ENCODE measurements around the gene FFAR4.

GRCh38 chr10:93579985-93580711, 13.7 kb downstream of the FFAR4 start:
- TF ChIP-seq, protein P1, sequence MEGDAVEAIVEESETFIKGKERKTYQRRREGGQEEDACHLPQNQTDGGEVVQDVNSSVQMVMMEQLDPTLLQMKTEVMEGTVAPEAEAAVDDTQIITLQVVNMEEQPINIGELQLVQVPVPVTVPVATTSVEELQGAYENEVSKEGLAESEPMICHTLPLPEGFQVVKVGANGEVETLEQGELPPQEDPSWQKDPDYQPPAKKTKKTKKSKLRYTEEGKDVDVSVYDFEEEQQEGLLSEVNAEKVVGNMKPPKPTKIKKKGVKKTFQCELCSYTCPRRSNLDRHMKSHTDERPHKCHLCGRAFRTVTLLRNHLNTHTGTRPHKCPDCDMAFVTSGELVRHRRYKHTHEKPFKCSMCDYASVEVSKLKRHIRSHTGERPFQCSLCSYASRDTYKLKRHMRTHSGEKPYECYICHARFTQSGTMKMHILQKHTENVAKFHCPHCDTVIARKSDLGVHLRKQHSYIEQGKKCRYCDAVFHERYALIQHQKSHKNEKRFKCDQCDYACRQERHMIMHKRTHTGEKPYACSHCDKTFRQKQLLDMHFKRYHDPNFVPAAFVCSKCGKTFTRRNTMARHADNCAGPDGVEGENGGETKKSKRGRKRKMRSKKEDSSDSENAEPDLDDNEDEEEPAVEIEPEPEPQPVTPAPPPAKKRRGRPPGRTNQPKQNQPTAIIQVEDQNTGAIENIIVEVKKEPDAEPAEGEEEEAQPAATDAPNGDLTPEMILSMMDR (conservative IDR thresholded peaks at IDR 0.05; ENCODE audit: low read depth, low read length) = no peak
- TF ChIP-seq POLR2A (IDR thresholded peaks at IDR 0.05; ENCODE audit: low read depth, low read length) = no peak
- TF ChIP-seq MAFK (IDR thresholded peaks at IDR 0.05; ENCODE audit: low read depth, low read length) = peak; percentile 48
- TF ChIP-seq CEBPB (IDR thresholded peaks at IDR 0.05; ENCODE audit: low read depth, low read length) = no peak
- TF ChIP-seq SMC3 (IDR thresholded peaks at IDR 0.05; ENCODE audit: low read depth, low read length) = no peak
- no peak for TF ChIP-seq MAZ (IDR thresholded peaks at IDR 0.05; ENCODE audit: borderline replicate concordance, low read depth, low read length)
